SK-N-SH (cell line): ENCODE results near the gene EME2. TPM values are rescaled to one million over a fixed set of nuclear protein-coding genes. Genes with fewer than 3 reads are reported as not detected.

Experiments used
- CTCF ChIA-PET: fragments of 300-600, 350-600 bp; formaldehyde crosslinking; extraction: SDS; loops from one replicate; lab custom pipeline; 2021; lab: Yijun Ruan, JAX
- POLR2A ChIA-PET: fragments of 350-600 bp; sonication (Branson Sonifier 250); formaldehyde crosslinking; extraction: SDS; loops from one replicate; lab custom pipeline; 2020; ENCODE audit warnings: antibody characterized with exemption, inconsistent platforms; lab: Yijun Ruan, JAX
- DNase-seq: peaks from one replicate; pipeline ENCODE4 v3.0.0; 2012
- H2AFZ ChIP-seq: fragments of 200-600 bp; sonication (generic); 2 replicates; pipeline ENCODE4 v1.8.1; 2016; ENCODE audit warnings: antibody characterized with exemption, mild to moderate bottlenecking, low read depth
- H3F3A ChIP-seq: fragments of 200-600 bp; sonication (generic); replicated peaks from 2 replicates; pipeline ENCODE3; 2016; ENCODE audit warnings: antibody characterized with exemption, mild to moderate bottlenecking; ENCODE audit not compliant: insufficient read depth
- H3K27ac ChIP-seq, 2 experiments: fragments of 200-500 bp in 1 of 2; fragments of 200-600 bp in 1 of 2; sonication (Bioruptor generic) in 1 of 2; sonication (generic), shearing (Covaris generic) in 1 of 2; 2 replicates each; pipeline versions ENCODE4 v1.5.1 to v1.6.1; 2014 to 2016; ENCODE audit warnings: low read depth in 2 of 2, inconsistent platforms in 1 of 2, low read length in 1 of 2, mild to moderate bottlenecking in 1 of 2, mixed read lengths in 1 of 2
- H3K27me3 ChIP-seq: fragments of 200-600 bp; sonication (generic), shearing (Covaris generic); 2 replicates; pipeline ENCODE4 v1.6.1; 2016; ENCODE audit warnings: mixed run types; ENCODE audit not compliant: insufficient read depth
- H3K36me3 ChIP-seq, 2 experiments: fragments of 200-500 bp in 1 of 2; fragments of 200-600 bp in 1 of 2; sonication (Bioruptor generic) in 1 of 2; sonication (generic) in 1 of 2; replicated peaks in 1 of 2; 2 replicates each; pipeline versions ENCODE3 to v1.5.1; 2014 to 2016; ENCODE audit warnings: low read length in 1 of 2, mild to moderate bottlenecking in 1 of 2; ENCODE audit not compliant: insufficient read depth in 2 of 2, control insufficient read depth in 1 of 2
- H3K4me1 ChIP-seq, 2 experiments: fragments of 200-500 bp in 1 of 2; fragments of 200-600 bp in 1 of 2; sonication (Bioruptor generic) in 1 of 2; sonication (generic), shearing (Covaris generic) in 1 of 2; 2 replicates each; pipeline versions ENCODE4 v1.5.1 to v1.6.1; 2014 to 2016; ENCODE audit warnings: low read depth in 1 of 2, low read length in 1 of 2, mixed run types in 1 of 2; ENCODE audit not compliant: insufficient read depth in 2 of 2, control insufficient read depth in 1 of 2
- H3K4me2 ChIP-seq: fragments of 200-600 bp; sonication (generic), shearing (Covaris generic); 2 replicates; pipeline ENCODE4 v1.6.1; 2017; ENCODE audit warnings: mixed run types
- H3K4me3 ChIP-seq, 2 experiments: fragments of 200-500 bp in 1 of 2; fragments of 200-600 bp in 1 of 2; sonication (Bioruptor generic) in 1 of 2; sonication (generic), shearing (Covaris generic) in 1 of 2; 2 replicates each; pipeline versions ENCODE4 v1.5.1 to v1.8.1; 2014 to 2016; ENCODE audit warnings: low read depth in 2 of 2, inconsistent platforms in 1 of 2, low read length in 1 of 2, mild to moderate bottlenecking in 1 of 2, mixed read lengths in 1 of 2, moderate library complexity in 1 of 2
- H3K79me2 ChIP-seq: fragments of 200-600 bp; sonication (generic); 2 replicates; pipeline ENCODE4 v1.8.1; 2017; ENCODE audit warnings: mild to moderate bottlenecking; ENCODE audit not compliant: insufficient read depth
- H3K9ac ChIP-seq: fragments of 200-600 bp; sonication (generic); 2 replicates; pipeline ENCODE4 v1.6.1; 2017; ENCODE audit warnings: mixed run types
- H3K9me2 ChIP-seq: fragments of 200-600 bp; sonication (generic); 2 replicates; pipeline ENCODE4 v1.6.1; 2017; ENCODE audit warnings: mixed run types
- H3K9me3 ChIP-seq: fragments of 200-600 bp; sonication (generic); 2 replicates; pipeline ENCODE4 v1.6.1; 2017; ENCODE audit warnings: mixed run types, mild to moderate bottlenecking, moderate library complexity
- H4K20me1 ChIP-seq: fragments of 200-600 bp; sonication (generic); 2 replicates; pipeline ENCODE4 v1.6.1; 2017; ENCODE audit warnings: mild to moderate bottlenecking, mixed run types; ENCODE audit not compliant: insufficient read depth
- CTCF ChIP-seq: fragments of 200-600 bp; sonication (generic); IDR thresholded peaks from 2 replicates; pipeline ENCODE4 v1.6.1; 2017; ENCODE audit warnings: antibody characterized with exemption, mild to moderate bottlenecking, moderate library complexity
- ELF1 ChIP-seq: IDR thresholded peaks from 2 replicates; pipeline ENCODE4 v1.4.0; 2012
- EZH2phosphoT487 ChIP-seq: fragments of 200-600 bp; sonication (generic); IDR thresholded peaks from 2 replicates; pipeline ENCODE4 v1.6.1; 2017; ENCODE audit warnings: low read depth, mixed run types, mild to moderate bottlenecking, antibody characterized with exemption, moderate library complexity, borderline replicate concordance
- TEAD4 ChIP-seq: IDR thresholded peaks from 2 replicates; pipeline ENCODE4 v1.4.0; 2012; ENCODE audit warnings: mild to moderate bottlenecking, borderline replicate concordance; ENCODE audit not compliant: insufficient read depth
- USF2 ChIP-seq: fragments of 150-350 bp; IDR thresholded peaks from 2 replicates; pipeline ENCODE4 v1.6.1; 2017; ENCODE audit warnings: antibody characterized with exemption, low read length, low read depth, borderline replicate concordance
- YY1 ChIP-seq: IDR thresholded peaks from 2 replicates; pipeline ENCODE4 v1.4.0; 2012; ENCODE audit warnings: low read depth, mild to moderate bottlenecking
- WGBS: methylation state at CpG from one replicate; pipeline ENCODE4 v1.1.6; 2017; ENCODE audit warnings: low lambda C conversion rate; 5-methylcytosine and 5-hydroxymethylcytosine counted together
- polyA plus RNA-seq, 3 experiments: library from polyadenylated mRNA; depleted of rRNA; stranded (reverse); fragments of >200 nt; gene quantifications; 2 replicates each; pipeline ENCODE4 v1.2.3, GENCODE V29; 2012
- TF ChIP-seq, protein P1 (sequence below): fragments of 150-350 bp; IDR thresholded peaks from 2 replicates; pipeline ENCODE4 v1.6.1; 2016; ENCODE audit warnings: mild to moderate bottlenecking, low read depth, low read length
- TF ChIP-seq, protein P2 (sequence below): IDR thresholded peaks from 2 replicates; pipeline ENCODE4 v1.4.0; 2012; ENCODE audit warnings: low read depth, borderline replicate concordance
- TF ChIP-seq, protein P3 (sequence below): IDR thresholded peaks from 2 replicates; pipeline ENCODE4 v1.4.0; 2012; ENCODE audit warnings: low read depth

EME2 gene
- polyA plus RNA-seq, 1 of the 3 experiments (the other 2 are of a cell fraction): 10.1 TPM

DNA sequence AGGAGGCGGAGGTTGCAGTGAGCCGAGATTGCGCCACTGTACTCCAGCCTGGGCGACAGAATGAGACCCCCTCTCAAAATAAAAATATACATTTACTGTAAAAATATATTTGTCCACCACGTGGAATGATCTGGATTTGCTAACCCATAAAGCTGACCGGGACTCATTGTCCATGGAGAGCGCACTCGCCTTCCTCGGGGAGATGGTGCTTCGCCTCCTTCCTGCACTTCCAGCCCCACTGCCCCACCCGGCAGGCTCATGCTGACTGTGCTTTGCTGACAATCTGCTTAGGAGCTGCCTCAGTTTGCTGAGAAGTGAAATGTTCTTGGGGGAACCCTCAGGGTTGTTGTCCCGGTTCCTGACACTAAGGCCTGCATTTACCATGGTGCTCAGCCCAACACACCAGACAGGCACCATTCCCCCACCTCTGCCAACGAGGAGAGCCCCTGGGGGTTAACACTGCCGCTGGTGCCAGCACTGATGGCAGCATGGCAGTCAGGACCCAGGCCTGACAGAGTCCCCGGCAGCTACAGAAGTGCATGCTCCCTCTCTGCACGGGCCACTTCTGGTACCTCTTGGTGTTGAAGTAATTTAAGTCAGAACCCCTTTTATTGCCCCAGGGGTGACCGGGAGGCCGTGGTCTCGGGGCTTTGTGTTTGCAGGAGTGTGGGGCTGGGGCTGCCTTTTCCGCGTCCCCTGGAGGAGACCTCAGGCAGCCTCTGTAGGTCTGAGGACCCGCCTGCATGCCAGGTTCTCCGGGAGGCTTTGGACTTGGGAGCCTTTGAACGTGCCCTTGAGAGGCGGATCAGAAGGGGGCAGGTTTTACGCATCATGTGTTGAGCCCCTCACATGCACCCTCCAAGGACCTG lies 12.6 kb downstream of the EME2 start (continued):
- no peak for TF ChIP-seq USF2
- TF ChIP-seq YY1: no peak
- TF ChIP-seq, protein P1, sequence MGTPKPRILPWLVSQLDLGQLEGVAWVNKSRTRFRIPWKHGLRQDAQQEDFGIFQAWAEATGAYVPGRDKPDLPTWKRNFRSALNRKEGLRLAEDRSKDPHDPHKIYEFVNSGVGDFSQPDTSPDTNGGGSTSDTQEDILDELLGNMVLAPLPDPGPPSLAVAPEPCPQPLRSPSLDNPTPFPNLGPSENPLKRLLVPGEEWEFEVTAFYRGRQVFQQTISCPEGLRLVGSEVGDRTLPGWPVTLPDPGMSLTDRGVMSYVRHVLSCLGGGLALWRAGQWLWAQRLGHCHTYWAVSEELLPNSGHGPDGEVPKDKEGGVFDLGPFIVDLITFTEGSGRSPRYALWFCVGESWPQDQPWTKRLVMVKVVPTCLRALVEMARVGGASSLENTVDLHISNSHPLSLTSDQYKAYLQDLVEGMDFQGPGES: no peak
- no peak for TF ChIP-seq EZH2phosphoT487
- TF ChIP-seq, all 33 proteins: peak for 0

DNA sequence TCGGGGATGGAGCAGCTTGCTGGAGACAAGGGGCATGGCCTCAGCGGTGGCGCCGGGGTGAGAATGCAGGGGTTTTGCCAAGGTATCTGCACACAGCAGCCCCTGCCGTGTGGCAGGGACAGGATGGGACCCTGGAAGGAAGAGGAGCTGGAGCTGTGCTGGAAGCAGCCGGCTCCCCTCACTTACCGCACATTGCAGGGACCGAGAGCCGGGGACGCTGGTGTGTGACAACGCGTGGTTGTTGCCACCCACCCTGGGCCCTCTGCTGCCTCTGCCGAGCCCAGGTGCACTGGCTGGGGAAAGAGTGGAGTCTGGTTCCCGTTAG lies 13.2 kb downstream of the EME2 start:
- CTCF ChIA-PET: no interaction called here
- POLR2A ChIA-PET: no interaction called here

More for the DNA sequence above, 13.2 kb downstream of the EME2 start:
- WGBS: 95% methylated on average over 11 of the region's 14 CpGs
- no peak overlapping the region for H3K4me3 ChIP-seq
- H2AFZ ChIP-seq: no peak overlapping the region
- no peak overlapping the region for H3K9ac ChIP-seq
- H3F3A ChIP-seq: peaks cover 8% of the 10 kb centered on the region
- H3K4me2 ChIP-seq: no peak overlapping the region
- H3K9me3 ChIP-seq: no peaks in the 10 kb centered on the region
- peaks cover 11% of the 10 kb centered on the region; the same call in 1 of the 2 replicates for H4K20me1 ChIP-seq
- H3K27ac ChIP-seq: no peak overlapping the region
- H3K27me3 ChIP-seq: no peaks in the 10 kb centered on the region
- peaks cover 0 to 41% of the 10 kb centered on the region in 2 experiments for H3K36me3 ChIP-seq
- no peak for DNase-seq
- TF ChIP-seq ELF1 (no peak), EZH2phosphoT487 (no peak), CTCF (no peak), YY1 (no peak), TEAD4 (no peak)
- TF ChIP-seq, protein P2, sequence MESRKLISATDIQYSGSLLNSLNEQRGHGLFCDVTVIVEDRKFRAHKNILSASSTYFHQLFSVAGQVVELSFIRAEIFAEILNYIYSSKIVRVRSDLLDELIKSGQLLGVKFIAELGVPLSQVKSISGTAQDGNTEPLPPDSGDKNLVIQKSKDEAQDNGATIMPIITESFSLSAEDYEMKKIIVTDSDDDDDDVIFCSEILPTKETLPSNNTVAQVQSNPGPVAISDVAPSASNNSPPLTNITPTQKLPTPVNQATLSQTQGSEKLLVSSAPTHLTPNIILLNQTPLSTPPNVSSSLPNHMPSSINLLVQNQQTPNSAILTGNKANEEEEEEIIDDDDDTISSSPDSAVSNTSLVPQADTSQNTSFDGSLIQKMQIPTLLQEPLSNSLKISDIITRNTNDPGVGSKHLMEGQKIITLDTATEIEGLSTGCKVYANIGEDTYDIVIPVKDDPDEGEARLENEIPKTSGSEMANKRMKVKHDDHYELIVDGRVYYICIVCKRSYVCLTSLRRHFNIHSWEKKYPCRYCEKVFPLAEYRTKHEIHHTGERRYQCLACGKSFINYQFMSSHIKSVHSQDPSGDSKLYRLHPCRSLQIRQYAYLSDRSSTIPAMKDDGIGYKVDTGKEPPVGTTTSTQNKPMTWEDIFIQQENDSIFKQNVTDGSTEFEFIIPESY: no peak
- TF ChIP-seq, protein P3, sequence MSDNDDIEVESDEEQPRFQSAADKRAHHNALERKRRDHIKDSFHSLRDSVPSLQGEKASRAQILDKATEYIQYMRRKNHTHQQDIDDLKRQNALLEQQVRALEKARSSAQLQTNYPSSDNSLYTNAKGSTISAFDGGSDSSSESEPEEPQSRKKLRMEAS: no peak
- TF ChIP-seq, protein P1: no peak
- TF ChIP-seq, all 33 proteins: peak for 0
- H3K9me2 ChIP-seq: no peaks in the 10 kb centered on the region
- H3K4me1 ChIP-seq: peaks cover 0 to 8% of the 10 kb centered on the region in 2 experiments; a peak in 1 of 4 replicates
- peaks cover 52% of the 10 kb centered on the region for H3K79me2 ChIP-seq
